ENCODE results near the gene NRIP1.

- TF ChIP-seq EZH2 (IDR thresholded peaks at IDR 0.05) (no peak), POLR2AphosphoS5 (IDR thresholded peaks at IDR 0.05; ENCODE audit: borderline replicate concordance, low read depth, low read length) (no peak), FOXP2 (optimal IDR thresholded peaks at IDR 0.05; ENCODE audit: control extremely low read depth, extremely low read length, insufficient read depth) (no peak)
Observed at GRCh38 chr21:14987370-14988170, 77.2 kb downstream of the NRIP1 start.
